MM.1S (cell line): ENCODE measurements around the gene KIF1C.

Experiments used
- EZH2 ChIP-seq: fragments of 300-600 bp; sonication (generic); optimal IDR thresholded peaks from 2 replicates; pipeline ENCODE3; 2017; ENCODE audit warnings: low read depth, mild to moderate bottlenecking, antibody characterized with exemption, low read length, mixed read lengths
- TF ChIP-seq, protein P1 (sequence below): fragments of 300-600 bp; sonication (generic); IDR thresholded peaks from 2 replicates; pipeline ENCODE4 v1.5.1; 2016; ENCODE audit warnings: antibody characterized with exemption, low read length, mixed read lengths

GRCh38 chr17:4968486-4969046 is 29.2 kb upstream of the KIF1C start:
- TF ChIP-seq, protein P1, sequence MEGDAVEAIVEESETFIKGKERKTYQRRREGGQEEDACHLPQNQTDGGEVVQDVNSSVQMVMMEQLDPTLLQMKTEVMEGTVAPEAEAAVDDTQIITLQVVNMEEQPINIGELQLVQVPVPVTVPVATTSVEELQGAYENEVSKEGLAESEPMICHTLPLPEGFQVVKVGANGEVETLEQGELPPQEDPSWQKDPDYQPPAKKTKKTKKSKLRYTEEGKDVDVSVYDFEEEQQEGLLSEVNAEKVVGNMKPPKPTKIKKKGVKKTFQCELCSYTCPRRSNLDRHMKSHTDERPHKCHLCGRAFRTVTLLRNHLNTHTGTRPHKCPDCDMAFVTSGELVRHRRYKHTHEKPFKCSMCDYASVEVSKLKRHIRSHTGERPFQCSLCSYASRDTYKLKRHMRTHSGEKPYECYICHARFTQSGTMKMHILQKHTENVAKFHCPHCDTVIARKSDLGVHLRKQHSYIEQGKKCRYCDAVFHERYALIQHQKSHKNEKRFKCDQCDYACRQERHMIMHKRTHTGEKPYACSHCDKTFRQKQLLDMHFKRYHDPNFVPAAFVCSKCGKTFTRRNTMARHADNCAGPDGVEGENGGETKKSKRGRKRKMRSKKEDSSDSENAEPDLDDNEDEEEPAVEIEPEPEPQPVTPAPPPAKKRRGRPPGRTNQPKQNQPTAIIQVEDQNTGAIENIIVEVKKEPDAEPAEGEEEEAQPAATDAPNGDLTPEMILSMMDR: no peak
- TF ChIP-seq EZH2: no peak
